ENCODE results near the gene PRRT4. TPM values are rescaled to one million over a fixed set of nuclear protein-coding genes. Genes with fewer than 3 reads are reported as not detected.

PRRT4 gene
- total RNA-seq, 3 donors from 2014 or later (not counting 1 experiment from before 2014, with no cell fraction given): 0.42 TPM; not detected in 2

DNA sequence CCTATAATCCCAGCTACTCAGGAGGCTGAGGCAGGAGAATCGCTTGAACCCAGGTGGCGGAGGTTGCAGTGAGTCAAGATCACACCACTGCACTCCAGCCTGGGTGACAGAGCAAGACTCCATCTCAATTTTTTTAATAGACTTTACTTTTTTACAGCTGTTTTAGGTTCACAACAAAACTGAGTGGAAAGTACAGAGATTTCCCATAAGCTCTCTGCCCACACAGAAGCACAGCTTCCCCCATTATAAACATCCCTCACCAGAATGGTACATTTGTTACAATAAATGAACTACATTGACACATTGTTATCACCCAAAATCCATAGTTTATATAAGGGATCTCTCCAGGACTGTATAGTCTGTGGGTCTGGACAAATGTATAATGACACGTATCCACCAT lies 14.6 kb upstream of the PRRT4 start:
- Mint-ChIP-seq H3K27me3 (ENCODE audit: low read depth in 2 of 2) (peaks cover 10 to 13% of the 10 kb centered on the region in 2 donors), H3K4me1 (peaks cover 0 to 1% of the 10 kb centered on the region in 2 donors), H3K36me3 (no peaks in the 10 kb centered on the region), H3K9me3 (no peaks in the 10 kb centered on the region), H3K4me3 (no peak overlapping the region), H3K27ac (no peak overlapping the region)
- Histone ChIP-seq H3K27me3 (ENCODE audit: control insufficient read depth, insufficient read depth, low read length) (no peaks in the 10 kb centered on the region), H3K36me3 (ENCODE audit: control insufficient read depth, insufficient read depth, low read length) (no peaks in the 10 kb centered on the region), H3K27ac (ENCODE audit: low read length) (no peak overlapping the region), H3K4me3 (ENCODE audit: low read length) (no peak overlapping the region), H3K4me1 (ENCODE audit: control insufficient read depth, insufficient read depth, low read length) (no peaks in the 10 kb centered on the region), H3K9me3 (ENCODE audit: control insufficient read depth, insufficient read depth, low read length) (no peaks in the 10 kb centered on the region)
- 97% methylated on average over 3 of the region's 3 CpGs for WGBS (ENCODE audit: insufficient coverage)
- intact Hi-C loops (cut with micrococcal nuclease): no loop called here
- DNase-seq: no peak
- TF ChIP-seq, protein P1, sequence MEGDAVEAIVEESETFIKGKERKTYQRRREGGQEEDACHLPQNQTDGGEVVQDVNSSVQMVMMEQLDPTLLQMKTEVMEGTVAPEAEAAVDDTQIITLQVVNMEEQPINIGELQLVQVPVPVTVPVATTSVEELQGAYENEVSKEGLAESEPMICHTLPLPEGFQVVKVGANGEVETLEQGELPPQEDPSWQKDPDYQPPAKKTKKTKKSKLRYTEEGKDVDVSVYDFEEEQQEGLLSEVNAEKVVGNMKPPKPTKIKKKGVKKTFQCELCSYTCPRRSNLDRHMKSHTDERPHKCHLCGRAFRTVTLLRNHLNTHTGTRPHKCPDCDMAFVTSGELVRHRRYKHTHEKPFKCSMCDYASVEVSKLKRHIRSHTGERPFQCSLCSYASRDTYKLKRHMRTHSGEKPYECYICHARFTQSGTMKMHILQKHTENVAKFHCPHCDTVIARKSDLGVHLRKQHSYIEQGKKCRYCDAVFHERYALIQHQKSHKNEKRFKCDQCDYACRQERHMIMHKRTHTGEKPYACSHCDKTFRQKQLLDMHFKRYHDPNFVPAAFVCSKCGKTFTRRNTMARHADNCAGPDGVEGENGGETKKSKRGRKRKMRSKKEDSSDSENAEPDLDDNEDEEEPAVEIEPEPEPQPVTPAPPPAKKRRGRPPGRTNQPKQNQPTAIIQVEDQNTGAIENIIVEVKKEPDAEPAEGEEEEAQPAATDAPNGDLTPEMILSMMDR (IDR thresholded peaks at IDR 0.05): no peak
- ATAC-seq: no peak

DNA sequence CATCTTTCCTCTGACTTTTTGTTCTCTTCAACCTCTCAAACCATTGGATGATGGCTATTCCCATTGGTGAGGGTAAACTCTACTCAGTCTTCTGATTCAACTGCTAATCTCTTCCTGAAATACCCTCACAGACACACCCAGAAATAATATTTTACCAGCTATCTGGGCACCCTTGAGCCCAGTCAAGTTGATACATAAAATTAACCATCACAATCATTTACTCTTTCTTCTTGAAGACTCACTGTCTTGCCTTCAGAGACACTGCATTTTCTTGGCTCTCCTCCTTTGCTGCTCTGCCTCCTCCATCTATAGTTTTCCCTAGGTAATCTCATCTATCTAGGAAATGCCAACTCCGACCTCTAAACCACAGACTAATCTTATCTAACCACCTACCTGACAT lies 12.6 kb upstream of the PRRT4 start:
- no peak for DNase-seq
- H3K27me3 Mint-ChIP-seq (ENCODE audit: low read depth in 2 of 2): peaks cover 13 to 20% of the 10 kb centered on the region in 2 donors
- Histone ChIP-seq H3K27me3 (ENCODE audit: control insufficient read depth, insufficient read depth, low read length) (no peaks in the 10 kb centered on the region), H3K36me3 (ENCODE audit: control insufficient read depth, insufficient read depth, low read length) (no peaks in the 10 kb centered on the region), H3K4me3 (ENCODE audit: low read length) (no peak overlapping the region), H3K4me1 (ENCODE audit: control insufficient read depth, insufficient read depth, low read length) (no peaks in the 10 kb centered on the region), H3K9me3 (ENCODE audit: control insufficient read depth, insufficient read depth, low read length) (no peaks in the 10 kb centered on the region), H3K27ac (ENCODE audit: low read length) (no peak overlapping the region)
- WGBS (ENCODE audit: insufficient coverage): 55% methylated on average over 1 of the region's 1 CpG
- no peak overlapping the region for H3K4me3 Mint-ChIP-seq
- intact Hi-C loops (cut with micrococcal nuclease): no loop called here
- H3K9me3 Mint-ChIP-seq: no peaks in the 10 kb centered on the region
- TF ChIP-seq, protein P1 (IDR thresholded peaks at IDR 0.05): no peak
- no peaks in the 10 kb centered on the region for H3K4me1 Mint-ChIP-seq
- no peaks in the 10 kb centered on the region for H3K36me3 Mint-ChIP-seq
- H3K27ac Mint-ChIP-seq: no peak overlapping the region
- ATAC-seq: no peak

DNA sequence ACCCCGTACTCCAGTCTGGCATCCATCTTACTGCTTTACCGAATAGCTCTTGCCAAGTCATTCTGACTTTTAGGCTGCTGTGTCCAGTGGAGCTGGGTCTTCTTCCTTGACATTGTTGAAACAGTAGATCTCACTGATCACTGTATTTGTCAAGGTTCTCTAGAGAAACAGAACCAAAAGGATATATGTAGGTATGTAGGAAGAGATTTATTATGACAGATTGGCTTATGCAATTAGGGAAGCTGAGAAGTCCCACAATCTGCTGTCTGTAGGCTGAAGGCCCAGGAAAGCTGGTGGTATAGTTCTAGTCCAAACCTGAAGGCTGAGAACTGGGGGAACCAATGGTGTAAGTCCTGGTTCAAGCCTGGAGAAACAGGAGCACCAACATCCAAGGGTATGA lies 12.1 kb upstream of the PRRT4 start:
- H3K27me3 Mint-ChIP-seq (ENCODE audit: low read depth in 2 of 2): peaks cover 13 to 20% of the 10 kb centered on the region in 2 donors
- TF ChIP-seq, protein P1 (IDR thresholded peaks at IDR 0.05): no peak
- Histone ChIP-seq H3K27ac (ENCODE audit: low read length) (no peak overlapping the region), H3K27me3 (ENCODE audit: control insufficient read depth, insufficient read depth, low read length) (no peaks in the 10 kb centered on the region), H3K4me3 (ENCODE audit: low read length) (no peak overlapping the region), H3K4me1 (ENCODE audit: control insufficient read depth, insufficient read depth, low read length) (no peaks in the 10 kb centered on the region), H3K36me3 (ENCODE audit: control insufficient read depth, insufficient read depth, low read length) (no peaks in the 10 kb centered on the region), H3K9me3 (ENCODE audit: control insufficient read depth, insufficient read depth, low read length) (no peaks in the 10 kb centered on the region)
- no peak overlapping the region for H3K4me3 Mint-ChIP-seq
- WGBS (ENCODE audit: insufficient coverage): 91% methylated on average over 2 of the region's 2 CpGs
- no peaks in the 10 kb centered on the region for H3K9me3 Mint-ChIP-seq
- no peak overlapping the region for H3K27ac Mint-ChIP-seq
- no peaks in the 10 kb centered on the region for H3K4me1 Mint-ChIP-seq
- H3K36me3 Mint-ChIP-seq: no peaks in the 10 kb centered on the region
- intact Hi-C loops (cut with micrococcal nuclease): no loop called here
- ATAC-seq: no peak
- no peak for DNase-seq

DNA sequence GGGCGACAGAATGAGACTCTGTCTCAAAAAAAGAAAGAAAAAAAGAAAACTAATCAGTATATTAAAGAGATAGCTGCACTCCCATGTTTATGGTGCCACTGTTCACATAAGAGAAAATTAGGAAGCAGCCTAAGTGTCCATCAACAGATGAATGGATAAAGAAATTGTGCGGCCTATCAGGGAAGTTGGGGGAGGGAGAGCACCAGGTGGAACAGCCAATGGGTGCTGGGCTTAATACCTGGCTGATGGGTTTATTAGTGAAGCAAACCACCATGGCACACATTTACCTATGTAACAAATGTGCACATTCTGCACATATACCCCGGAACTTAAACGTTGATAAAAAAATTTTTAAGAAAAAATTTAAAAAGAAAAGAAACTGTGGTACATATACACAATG lies 9.0 kb upstream of the PRRT4 start:
- Mint-ChIP-seq H3K36me3 (no peaks in the 10 kb centered on the region), H3K27me3 (ENCODE audit: low read depth in 2 of 2) (peaks cover 20 to 32% of the 10 kb centered on the region in 2 donors), H3K9me3 (no peaks in the 10 kb centered on the region), H3K4me1 (no peaks in the 10 kb centered on the region), H3K4me3 (no peak overlapping the region), H3K27ac (no peak overlapping the region)
- no peak overlapping the region for H3K27ac ChIP-seq (ENCODE audit: low read length)
- intact Hi-C loops (cut with micrococcal nuclease): no loop called here
- no peaks in the 10 kb centered on the region for H3K27me3 ChIP-seq (ENCODE audit: control insufficient read depth, insufficient read depth, low read length)
- no peaks in the 10 kb centered on the region for H3K36me3 ChIP-seq (ENCODE audit: control insufficient read depth, insufficient read depth, low read length)
- no peaks in the 10 kb centered on the region for H3K4me1 ChIP-seq (ENCODE audit: control insufficient read depth, insufficient read depth, low read length)
- TF ChIP-seq, protein P1 (IDR thresholded peaks at IDR 0.05): no peak
- DNase-seq (no peak), ATAC-seq (no peak)
- no peaks in the 10 kb centered on the region for H3K9me3 ChIP-seq (ENCODE audit: control insufficient read depth, insufficient read depth, low read length)
- 100% methylated on average over 1 of the region's 4 CpGs for WGBS (ENCODE audit: insufficient coverage)
- H3K4me3 ChIP-seq (ENCODE audit: low read length): no peak overlapping the region

Data from natural killer cell (primary cell).